Left lobe of liver (tissue), 2 donors: ENCODE measurements around the gene UBE2L3. TPM values are rescaled to one million over a fixed set of nuclear protein-coding genes. Genes with fewer than 3 reads are reported as not detected.
"Not testable (repeated sequence)": the region's sequence is repeated elsewhere in the genome, so short reads cannot be mapped to it uniquely, and the experiment has no call there.

ENCODE experiments used
- ATAC-seq: fragments of 200-7000 bp; cut with Tn5 transposase; one replicate; pipeline ENCODE4 v1.9.1; 2020; ENCODE audit warnings: mild to moderate bottlenecking, moderate library complexity
- DNase-seq: peaks from one replicate; pipeline ENCODE4 v3.0.0-alpha.2; 2020; ENCODE audit warnings: low spot score
- total RNA-seq: library from RNA; stranded (reverse); gene quantifications from one replicate; pipeline ENCODE4 v1.2.1, GENCODE V29; 2021
- donor health status: DM: no; HTN: no; CAD: no; lungs with moderate emphysema.
- donor health status: DM: no; HTN: yes; CAD: no.

UBE2L3 gene
- total RNA-seq, 1 donor from 2014 or later = 16.5 TPM

DNA sequence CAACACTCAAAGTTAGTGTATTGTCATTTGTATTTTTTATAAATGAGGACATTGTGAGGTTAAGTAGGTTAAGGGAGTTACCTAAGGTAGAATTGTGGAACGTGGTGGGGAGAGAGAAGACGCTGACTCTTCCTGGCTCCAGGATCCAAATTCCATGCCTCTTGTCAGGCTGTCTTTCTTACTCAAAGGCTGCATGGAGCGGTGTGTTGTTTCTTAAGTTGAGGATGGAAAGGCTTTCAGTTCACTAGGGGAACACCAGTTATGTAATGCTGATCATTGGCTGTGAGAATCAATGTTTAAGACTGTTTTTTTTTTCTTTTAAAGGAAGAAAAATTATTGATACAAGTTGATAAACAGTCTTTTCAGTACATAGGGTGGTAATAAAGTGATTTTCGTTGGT, 2.9 kb downstream of the UBE2L3 start:
- DNase-seq = no peak
- ATAC-seq = no peak

DNA sequence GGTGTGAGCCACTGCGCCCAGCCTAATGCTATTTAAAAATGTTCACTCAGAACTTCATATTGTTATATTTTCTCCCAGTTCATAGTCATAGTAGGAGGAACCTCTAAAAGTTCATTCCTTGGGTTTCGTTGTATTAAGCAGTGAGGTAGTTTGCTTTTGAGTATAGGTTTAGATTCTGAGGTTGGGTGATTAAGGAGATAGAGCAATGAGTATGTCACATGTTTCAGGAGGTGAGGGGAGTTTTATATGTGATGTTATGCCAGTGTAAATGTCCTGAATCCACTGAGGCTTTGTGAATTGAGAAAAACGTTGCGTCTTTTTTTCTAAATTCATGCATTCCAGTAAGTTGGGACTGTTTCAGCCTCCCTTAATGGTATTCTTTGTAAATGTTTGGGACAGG, 4.2 kb downstream of the UBE2L3 start:
- no peak for ATAC-seq

DNA sequence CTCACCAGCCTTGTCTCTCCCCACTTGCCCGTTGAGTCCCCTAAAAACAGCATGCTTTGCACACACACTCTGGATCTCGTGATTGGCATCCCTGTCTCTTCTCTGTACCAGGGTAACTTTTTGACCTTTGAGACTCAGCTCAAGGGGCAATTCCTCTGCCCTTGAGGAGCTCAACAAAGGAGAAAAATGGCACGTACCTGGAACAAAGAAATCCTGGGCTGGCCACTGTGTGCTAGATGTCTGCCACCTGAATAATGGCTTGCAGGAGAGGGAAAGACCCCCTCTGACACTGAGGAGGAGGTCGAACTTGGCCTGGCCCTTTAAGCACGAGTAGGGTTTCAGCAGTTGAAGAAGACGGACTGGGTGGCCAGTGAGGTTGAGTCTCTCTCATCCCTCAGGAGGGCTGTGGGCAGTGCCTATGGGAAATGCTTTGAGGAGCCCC, 5.8 kb downstream of the UBE2L3 start:
- DNase-seq (no peak), ATAC-seq (peak; percentile 13)

More for the DNA sequence above, 4.2 kb downstream of the UBE2L3 start:
- DNase-seq = no peak

DNA sequence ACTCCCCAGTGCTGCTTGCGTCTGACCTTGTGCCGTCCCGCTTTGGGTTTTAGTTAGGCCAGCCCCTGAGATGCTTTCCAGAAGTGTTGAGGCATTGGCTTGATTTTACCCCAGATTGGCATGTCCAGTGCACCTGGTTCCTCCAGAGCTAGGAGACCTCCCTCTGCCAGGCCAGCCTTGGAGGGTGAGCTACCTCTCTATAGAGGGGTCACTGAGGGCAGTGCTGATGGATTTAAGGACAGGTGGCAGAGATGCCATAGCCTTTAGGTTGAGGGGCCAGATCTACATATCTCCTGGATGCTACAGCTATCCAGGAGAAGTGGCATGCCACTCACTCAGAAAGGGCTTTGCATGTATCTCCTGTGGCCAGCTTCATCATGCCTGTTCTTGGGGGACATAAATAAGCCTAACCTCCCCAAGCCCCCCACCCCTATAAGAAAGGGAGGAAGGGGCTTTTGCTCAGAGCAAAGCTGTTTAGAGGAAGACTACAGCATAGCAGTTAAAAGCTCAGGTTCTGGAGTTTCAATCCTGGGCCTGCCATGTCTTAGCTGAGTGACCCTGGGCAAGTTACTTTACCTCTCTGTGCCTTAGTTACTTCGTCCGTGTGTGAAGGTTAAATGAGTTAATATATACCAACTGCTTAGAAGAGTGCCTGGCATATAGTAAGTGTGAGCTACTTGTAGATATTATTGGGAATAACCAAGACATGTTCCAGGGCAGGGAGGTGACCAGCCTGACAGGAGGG, 6.4 kb downstream of the UBE2L3 start:
- DNase-seq (no peak), ATAC-seq (no peak)

DNA sequence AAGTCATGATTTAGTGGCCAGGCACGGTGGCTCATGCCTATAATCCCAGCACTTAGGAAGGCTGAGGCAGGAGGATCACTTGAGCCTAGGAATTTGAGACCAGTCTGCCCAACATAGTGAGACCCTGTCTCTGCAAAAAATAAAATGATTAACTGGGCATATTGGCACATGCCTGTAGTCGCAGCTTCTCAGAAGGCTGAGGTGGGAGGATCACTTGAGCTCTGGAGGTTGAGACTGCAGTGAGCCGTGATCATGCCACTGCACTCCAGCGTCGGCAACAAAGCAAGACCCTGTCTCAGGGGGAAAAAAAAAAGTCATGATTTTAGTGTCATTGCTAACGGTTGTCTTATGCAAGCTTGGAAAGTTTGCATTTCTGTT, 11.9 kb downstream of the UBE2L3 start:
- DNase-seq (no peak), ATAC-seq (no peak)

DNA sequence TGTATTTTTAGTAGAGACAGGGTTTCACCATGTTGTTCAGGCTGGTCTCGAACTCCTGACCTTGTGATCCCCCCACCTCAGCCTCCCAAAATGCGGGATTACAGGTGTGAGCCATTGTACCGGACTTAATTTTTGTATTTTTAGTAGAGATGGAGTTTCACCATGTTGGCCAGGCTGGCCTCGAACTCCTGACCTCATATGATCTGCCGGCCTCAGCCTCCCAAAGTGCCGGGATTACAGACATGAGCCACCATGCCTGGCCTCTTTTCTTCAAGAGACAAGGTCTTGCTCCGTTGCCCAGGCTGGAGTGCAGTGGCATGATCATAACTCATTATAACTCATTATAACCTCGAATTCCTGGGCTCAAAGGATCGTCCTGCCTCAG, 13.1 kb downstream of the UBE2L3 start:
- not testable (repeated sequence) for ATAC-seq, DNase-seq

DNA sequence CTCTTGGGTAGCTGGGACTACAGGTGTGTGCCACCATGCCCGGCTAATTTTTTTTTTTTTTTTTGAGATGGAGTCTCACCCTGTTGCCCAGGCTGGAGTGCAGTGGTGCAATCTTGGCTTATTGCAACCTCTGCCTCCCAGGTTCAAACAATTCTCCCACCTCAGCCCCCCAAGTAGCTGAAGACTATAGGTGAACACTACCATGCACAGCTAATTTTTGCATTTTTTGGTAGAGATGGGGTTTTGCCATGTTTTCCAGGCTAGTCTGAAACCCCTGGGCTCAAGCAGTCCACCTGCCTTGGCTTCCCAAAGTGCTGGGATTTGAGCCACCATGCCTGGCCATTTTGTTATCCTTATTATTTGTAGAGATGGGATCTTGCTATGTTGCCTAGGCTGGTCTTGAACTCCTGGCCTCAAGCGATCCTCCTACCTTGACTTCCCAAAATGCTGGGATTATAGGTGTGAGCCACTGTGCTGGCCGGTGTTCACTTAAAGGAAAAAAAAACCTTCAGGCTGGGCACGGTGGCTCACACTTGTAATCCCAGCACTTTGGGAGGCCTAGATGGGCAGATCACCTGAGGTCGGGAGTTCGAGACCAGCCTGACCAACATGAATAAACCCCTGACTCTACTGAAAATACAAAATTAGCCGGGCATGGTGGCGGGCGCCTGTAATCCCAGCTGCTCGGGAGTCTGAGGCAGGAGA, 13.6 kb downstream of the UBE2L3 start:
- not testable (repeated sequence) for DNase-seq, ATAC-seq

DNA sequence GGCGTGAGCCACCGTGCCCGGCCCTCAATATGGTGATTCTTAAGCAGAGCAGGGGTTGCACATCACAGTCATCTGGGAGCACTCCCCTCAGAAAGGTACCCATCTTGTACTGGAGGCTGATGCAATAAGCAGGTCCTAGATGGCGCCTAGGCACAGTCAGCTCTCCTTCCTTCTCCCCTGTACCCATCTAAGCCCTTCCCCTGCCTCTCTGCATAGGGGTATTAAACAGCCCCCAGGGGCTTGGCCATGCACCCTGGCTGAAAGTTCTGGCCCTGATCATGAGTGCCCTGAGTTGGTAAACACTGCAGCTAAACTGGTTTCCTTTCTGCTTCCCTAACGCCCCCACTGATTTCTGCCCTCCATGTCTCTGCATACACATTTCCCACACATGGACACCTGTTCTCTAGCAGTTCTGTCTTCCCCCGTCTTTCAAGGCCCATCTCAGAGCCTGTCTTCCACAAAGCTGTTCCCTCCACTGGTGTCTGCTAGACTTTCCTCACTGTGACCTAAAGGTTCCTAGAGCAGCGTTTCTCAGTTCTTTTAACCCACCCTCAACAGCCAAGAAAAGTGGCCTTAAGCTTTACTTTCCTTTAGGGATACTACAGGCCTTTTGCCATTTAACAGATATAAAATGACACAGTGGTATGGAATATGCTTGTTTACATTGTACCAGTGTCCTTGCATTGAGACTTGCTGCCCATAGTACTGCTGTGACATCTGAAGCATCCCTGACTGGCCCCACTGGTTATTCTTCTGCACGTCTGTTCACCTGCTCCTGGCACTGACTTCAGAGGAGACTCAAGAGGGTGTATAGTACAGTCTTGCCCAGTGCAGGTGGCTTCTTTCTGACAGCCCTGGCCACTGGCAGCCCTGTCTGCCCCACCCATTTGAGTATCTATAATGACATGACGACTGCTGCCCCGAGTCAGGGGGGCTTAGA, 15.6 kb downstream of the UBE2L3 start:
- no peak for DNase-seq
- ATAC-seq = no peak

DNA sequence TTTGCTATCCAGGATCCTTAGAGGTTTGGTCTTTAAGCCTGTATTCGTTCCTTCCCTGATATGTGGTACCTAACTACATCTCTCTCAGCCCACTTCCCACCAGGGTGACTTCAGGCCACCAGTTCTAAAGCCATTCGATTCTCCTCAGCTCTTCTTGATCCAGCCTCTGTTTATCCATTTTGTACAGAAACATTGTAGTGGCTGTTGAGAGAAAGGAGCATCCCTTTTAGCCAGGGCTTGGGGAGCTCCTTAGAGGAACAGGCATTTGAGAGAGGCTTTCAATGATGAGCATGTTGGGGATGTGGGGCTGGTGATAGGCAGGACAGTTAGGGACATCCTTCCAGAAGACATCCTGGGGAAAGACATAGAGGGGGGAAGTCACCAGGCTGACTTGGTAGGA, 17.9 kb downstream of the UBE2L3 start:
- ATAC-seq (no peak), DNase-seq (no peak)

DNA sequence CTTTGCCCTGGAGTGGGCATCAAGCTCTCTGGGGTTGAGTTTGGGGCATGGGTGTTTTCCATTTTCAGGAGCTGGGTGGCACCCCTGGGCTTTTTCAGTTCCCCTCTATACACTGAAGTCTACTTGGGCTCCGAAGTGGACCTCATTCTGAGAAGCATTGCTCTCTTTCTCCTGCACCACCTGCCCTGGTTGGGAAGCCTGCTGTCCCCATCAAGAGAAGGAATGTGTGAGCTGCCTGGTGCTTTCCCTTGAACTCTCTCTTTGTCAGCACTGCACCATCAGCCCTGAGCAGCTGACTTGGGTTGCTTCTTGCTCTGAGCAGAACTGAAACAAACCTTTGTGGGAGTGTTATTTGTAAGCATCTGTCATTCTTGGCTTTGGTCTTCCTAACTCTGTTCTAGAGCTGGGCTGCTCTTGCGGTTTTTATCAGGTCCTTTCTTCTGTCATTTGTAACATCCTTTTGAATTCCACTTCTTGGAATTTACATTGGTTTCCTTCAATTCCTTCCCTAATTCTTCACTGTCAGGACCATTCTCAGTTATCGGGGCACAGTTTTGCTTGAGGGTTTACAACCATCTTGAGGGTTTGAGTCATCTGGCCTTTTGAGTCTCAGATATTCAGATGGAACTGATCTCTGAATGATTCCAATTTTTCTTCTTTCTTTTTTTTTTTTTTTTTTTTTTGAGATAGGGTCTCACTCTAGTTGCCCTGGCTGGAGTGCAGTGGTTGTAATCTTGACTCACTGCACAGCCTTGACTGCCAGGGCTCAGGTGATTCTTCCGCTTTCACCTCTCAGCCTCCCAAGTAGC, 20.5 kb downstream of the UBE2L3 start:
- DNase-seq (no peak), ATAC-seq (peak; percentile 21)

DNA sequence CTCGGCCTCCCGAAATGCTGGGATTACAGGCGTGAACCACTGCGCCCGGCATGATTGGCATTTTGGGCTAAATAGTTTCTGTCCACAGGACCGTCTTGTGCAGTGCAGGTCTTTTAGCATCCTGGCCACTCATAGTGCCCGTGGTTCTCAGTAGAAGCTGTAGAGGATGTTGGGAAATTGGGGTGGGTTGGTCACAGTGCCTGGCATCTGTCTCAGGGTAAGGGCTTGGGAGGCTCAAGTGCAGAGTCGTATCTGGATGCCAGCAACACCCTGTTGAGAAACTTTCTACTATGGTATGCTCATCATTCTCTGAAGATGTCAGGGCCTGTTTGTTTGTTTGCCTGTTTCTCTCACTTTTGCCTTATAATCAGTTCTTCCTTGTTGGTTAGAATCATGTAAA, 21.9 kb downstream of the UBE2L3 start:
- DNase-seq = no peak
- ATAC-seq = no peak

DNA sequence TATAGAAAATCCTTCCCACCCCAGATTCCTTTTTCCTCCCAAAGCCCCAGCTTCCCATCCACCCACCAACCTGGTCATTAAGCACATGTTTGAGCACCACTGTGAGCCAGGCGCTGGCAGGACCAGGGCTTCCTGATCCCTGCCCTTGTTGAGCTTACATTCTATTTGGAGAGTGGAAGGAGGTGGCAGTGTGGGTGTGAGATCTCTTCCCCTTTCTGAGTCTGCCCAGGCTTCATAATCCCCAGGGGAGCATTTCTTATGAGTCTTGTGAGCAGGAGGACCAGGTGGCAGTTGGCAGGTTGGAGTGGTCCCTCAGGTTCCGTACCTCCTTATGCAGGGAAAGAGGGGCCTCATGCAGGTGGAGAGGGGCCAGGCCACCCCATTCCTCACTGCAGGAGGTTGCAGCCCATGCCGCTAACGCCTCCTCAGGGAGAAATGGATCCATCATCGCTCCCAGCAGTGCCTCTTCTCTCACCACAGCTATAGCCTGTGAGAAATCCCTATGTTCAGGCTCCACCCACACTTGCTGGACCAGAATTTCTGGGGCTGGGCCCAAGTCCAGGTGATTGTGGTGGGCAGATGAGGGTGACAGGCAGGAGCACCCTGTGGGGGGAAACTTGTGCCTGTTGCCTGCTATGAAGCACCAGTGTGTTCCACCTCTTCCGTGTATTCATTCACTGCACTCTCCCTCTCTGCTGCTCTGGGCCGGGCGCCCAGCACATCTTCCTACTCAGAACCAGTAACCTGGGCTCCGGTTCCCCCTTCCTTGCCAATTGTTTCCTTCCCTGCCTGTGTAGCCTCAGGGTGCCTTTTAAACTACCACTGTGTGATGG, 23.5 kb downstream of the UBE2L3 start:
- no peak for DNase-seq
- ATAC-seq = no peak

DNA sequence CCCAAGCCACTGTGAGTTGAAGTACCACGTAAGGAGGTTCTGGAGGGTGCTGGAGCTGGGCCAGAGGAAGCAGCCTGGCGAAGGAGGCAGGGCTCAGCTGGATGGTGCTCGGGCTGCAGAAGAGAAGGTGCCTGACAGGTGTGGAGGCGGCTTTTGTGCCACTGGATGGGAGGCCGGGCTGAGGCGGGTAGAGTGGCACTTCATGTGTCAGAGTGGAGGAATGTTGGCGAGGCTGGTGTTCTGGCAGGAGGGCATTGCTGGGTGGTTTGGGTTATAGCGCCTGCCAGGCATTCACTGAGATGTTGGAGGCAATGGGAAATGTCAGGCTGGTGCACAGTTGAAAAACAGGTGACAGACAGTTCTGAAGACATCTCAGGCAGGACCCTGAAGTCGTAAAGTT, 24.2 kb downstream of the UBE2L3 start:
- ATAC-seq = no peak
- no peak for DNase-seq

DNA sequence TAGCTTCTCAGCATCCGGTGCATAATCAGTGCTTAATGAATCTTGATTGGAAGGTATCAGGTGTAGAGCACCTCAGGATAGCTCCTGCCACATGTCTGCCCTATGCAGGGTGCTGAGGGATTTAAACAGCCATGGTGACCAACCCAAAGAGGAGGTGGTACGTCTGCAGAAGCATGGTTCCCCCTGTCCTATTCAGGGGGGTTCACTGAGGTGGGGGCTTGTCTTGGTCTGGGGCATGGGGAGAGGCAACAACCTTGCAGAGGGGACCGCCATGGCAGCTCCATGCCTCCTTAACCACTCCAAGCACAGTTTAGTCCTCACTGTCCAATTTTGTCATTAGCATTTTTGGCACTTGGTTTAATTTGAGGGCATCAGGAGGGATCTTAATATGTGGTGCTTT, 24.9 kb downstream of the UBE2L3 start:
- ATAC-seq (no peak), DNase-seq (no peak)

DNA sequence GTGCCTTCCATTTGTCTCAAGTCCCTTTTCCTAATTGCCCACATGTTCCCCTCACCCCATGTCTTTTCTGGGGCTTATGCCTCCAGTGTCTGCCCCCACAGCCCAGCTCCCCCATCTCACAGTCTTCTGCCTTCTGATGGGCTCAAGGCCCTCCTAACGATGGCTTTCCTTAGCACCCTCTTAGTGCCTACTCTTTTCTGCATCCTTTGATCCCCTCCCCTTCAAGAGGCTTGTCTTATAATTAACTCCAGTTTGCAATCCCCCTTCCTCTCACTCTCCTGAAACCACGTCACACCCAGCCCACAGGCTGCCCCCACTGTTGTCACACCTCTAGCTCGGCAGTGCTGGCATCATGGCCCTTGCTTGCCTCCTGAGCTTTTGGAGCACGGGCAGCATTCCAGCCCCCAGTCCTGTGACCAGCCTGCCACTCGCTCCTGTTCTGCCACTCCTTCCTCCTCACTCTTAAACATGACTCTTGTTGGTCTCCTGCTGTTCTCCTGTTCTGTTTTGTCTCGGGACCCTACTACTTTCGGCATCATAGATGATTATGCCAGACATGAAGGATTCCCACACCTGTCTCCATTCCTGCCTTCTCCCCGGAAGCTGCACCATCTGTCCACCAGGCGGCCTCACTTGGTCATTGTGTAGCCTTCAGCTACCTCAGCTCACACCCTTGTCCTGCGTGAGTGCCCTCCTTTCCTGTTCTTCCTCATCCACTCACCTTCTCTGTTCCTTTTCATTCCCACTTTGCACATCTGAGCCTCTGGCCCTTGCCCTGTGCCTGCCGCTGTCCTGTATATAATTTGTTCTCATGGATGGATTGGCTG, 26.1 kb downstream of the UBE2L3 start:
- DNase-seq (no peak), ATAC-seq (peak; percentile 36)

DNA sequence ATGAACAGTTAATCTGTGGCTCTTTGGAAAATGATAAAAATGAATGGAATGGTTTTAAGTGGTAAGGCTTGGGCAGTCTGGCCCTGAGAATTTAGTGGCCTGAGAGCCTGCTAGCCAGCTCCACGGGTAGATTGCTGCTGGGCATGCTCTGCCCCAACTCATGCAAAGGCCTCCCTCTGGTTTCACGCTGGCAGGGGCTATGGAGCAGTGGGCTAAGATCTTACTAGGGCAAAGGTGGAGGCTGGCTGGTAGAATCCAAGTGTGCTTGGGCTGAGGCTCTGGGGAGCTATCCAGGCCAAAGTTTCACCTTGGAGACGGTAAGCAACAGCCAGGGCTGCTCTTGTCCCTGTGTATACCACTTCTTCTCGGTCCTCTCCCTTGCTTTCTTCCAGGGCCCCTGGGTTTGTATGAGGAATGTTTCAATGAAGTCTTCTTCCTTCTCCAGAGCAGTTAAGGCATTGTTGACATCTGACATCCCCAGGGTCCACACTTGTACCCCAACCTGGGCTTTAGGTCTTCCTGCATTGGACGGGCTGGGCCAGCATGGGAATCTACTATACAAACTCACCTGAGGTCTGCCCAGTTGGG, 27.4 kb downstream of the UBE2L3 start:
- ATAC-seq (peak; percentile 24), DNase-seq (no peak)

DNA sequence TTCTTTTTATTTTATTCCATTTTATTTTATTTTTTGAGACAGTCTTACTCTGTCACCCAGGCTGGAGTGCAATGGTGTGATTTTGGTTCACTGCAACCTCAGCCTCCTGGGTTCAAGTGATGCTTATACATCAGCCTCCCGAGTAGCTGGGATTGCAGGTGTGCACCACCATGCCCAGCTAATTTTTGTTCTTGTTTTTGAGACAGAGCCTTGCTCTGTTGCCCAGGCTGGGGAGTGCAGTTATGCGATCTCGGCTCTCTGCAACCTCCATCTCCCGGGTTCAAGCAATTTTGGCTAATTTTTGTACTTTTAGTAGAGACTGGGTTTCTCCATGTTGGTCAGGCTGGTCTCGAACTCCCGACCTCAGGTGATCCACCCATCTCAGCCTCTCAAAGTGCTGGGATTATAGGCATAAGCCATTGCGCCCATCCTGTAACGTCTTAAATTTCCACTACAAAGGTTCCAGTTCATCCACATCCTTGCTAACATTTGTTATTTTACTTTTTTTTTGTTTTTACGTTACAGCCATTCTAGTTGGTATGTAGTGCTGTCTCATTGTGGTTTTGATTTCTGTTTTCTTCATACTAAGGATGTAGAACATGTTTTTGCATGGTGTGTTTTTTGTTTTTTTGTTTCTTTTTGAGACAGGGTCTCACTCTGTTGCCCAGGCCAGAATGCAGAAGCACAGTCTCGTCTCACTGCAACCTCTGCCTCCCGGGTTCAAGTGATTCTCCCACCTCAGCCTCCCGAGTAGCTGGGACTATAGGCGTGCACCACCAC, 29.0 kb downstream of the UBE2L3 start:
- DNase-seq, ATAC-seq: not testable (repeated sequence)

DNA sequence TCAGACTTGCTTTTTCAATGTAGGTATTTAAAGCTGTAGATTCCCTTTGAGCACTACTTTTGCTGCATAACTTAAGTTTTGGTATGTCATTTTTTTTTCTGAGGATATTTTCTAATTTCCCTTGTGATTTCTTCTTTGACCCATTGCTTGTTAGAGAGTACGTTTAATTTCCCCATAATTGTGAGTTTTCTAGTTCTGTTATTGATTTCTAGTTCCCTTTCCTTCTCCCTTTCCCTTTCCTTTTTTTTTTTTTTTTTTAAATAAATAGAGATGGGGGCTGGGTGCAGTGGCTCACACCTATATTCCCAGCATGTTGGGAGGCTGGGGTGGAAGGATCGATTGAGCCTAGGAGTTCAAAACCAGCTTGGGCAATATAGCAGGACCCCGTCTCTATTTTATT, 30.8 kb downstream of the UBE2L3 start:
- no peak for ATAC-seq
- DNase-seq = no peak
